ENCODE results near the gene STXBP4. TPM values are rescaled to one million over a fixed set of nuclear protein-coding genes. Genes with fewer than 3 reads are reported as not detected.

Gene STXBP4
- total RNA-seq, 1 experiment from 2014 or later: 16.5 TPM

GRCh38 chr17:55161935-55162555 is 193.5 kb downstream of the STXBP4 start:
- no peak overlapping the region for H3K9ac ChIP-seq (ENCODE audit: extremely low read depth, insufficient read length, low read length)
- no peak overlapping the region for H4K91ac ChIP-seq (ENCODE audit: insufficient read length, low read depth, low read length)
- no peak overlapping the region for H3K4ac ChIP-seq (ENCODE audit: low read depth, low read length)
- no peak overlapping the region for H2BK12ac ChIP-seq (ENCODE audit: insufficient read length, low read depth, low read length)
- H3K4me2 ChIP-seq (ENCODE audit: insufficient read depth, insufficient read length, low read length): no peak overlapping the region
- H2BK20ac ChIP-seq (ENCODE audit: low read depth, low read length, poor library complexity, severe bottlenecking): no peak overlapping the region
- H3K79me1 ChIP-seq (ENCODE audit: insufficient read depth, low read depth, low read length, poor library complexity, severe bottlenecking): no peaks in the 10 kb centered on the region
- no peaks in the 10 kb centered on the region for H3K27me3 ChIP-seq (ENCODE audit: insufficient read depth, low read length)
- no peak overlapping the region for H2BK120ac ChIP-seq (ENCODE audit: low read depth, low read length, poor library complexity, severe bottlenecking)
- H3K18ac ChIP-seq (ENCODE audit: insufficient read length, low read depth, low read length): no peak overlapping the region
- no peak overlapping the region for H4K8ac ChIP-seq (replicated peaks; ENCODE audit: insufficient read length, low read depth, low read length)
- H3K9me3 Mint-ChIP-seq: no peaks in the 10 kb centered on the region; a peak in 1 of 5 replicates
- H3K9me3 ChIP-seq (ENCODE audit: control insufficient read depth, low read depth, low read length): no peaks in the 10 kb centered on the region
- no peak overlapping the region for H3K56ac ChIP-seq (ENCODE audit: insufficient read length, low read depth, low read length)
- H2AFZ ChIP-seq (ENCODE audit: low read length): no peak overlapping the region
- no peak for TF ChIP-seq CTCF (conservative IDR thresholded peaks at IDR 0.05)
- H2AK5ac ChIP-seq (ENCODE audit: insufficient read length, low read length): no peak overlapping the region
- DNase-seq: no peak
- H4K20me1 ChIP-seq (ENCODE audit: control insufficient read depth, insufficient read depth, insufficient read length): no peaks in the 10 kb centered on the region
- H3K14ac ChIP-seq (ENCODE audit: insufficient read depth, low read length): no peak overlapping the region
- H3T11ph ChIP-seq (ENCODE audit: low read length): no peak overlapping the region
- H3K27ac ChIP-seq (ENCODE audit: insufficient read length, low read depth, low read length): no peak overlapping the region
- H3K27ac Mint-ChIP-seq: no peak overlapping the region
- no peaks in the 10 kb centered on the region for H3K79me2 ChIP-seq (ENCODE audit: insufficient read depth, low read length)
- no peak overlapping the region for H3K23ac ChIP-seq (ENCODE audit: insufficient read length, low read depth, low read length)
- no peak overlapping the region for H2BK5ac ChIP-seq (ENCODE audit: insufficient read length, low read length)
- no CpG with 5 or more reads among the region's 7 CpGs for WGBS (ENCODE audit: extremely low coverage, insufficient read length, low lambda C conversion rate)
- no peaks in the 10 kb centered on the region for H3K23me2 ChIP-seq (ENCODE audit: insufficient read length, low read depth, low read length, poor library complexity, severe bottlenecking)
- no peak overlapping the region for H4K5ac ChIP-seq (ENCODE audit: insufficient read length, low read depth, low read length)
- H3K36me3 Mint-ChIP-seq (ENCODE audit: insufficient read depth in 1 of 3, low read depth in 3 of 3): peaks cover 0 to 3% (median 0%) of the 10 kb centered on the region in 3 experiments; a peak in 1 of 7 replicates
- H3K4me1 Mint-ChIP-seq: no peaks in the 10 kb centered on the region
- no peaks in the 10 kb centered on the region for H3K27me3 Mint-ChIP-seq (ENCODE audit: low read depth)
- H3K4me3 Mint-ChIP-seq: no peak overlapping the region
- no peaks in the 10 kb centered on the region for H3K4me1 ChIP-seq (ENCODE audit: insufficient read depth, low read length)
- no peak overlapping the region for H2BK15ac ChIP-seq (ENCODE audit: low read depth, low read length)

Data from H9 (cell line).